Regular cardiac myocyte (primary cell): ENCODE measurements around the gene C16orf87. TPM values are rescaled to one million over a fixed set of nuclear protein-coding genes. Genes with fewer than 3 reads are reported as not detected.

ENCODE experiments used
- total RNA-seq: library from RNA; depleted of rRNA; stranded (reverse); fragments of >200 nt; gene quantifications from 2 replicates; pipeline ENCODE4 v1.2.3, GENCODE V29; 2014

The C16orf87 gene, protein sequence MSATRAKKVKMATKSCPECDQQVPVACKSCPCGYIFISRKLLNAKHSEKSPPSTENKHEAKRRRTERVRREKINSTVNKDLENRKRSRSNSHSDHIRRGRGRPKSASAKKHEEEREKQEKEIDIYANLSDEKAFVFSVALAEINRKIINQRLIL
- 12.3 and 13.0 TPM in 2 replicates for total RNA-seq

DNA sequence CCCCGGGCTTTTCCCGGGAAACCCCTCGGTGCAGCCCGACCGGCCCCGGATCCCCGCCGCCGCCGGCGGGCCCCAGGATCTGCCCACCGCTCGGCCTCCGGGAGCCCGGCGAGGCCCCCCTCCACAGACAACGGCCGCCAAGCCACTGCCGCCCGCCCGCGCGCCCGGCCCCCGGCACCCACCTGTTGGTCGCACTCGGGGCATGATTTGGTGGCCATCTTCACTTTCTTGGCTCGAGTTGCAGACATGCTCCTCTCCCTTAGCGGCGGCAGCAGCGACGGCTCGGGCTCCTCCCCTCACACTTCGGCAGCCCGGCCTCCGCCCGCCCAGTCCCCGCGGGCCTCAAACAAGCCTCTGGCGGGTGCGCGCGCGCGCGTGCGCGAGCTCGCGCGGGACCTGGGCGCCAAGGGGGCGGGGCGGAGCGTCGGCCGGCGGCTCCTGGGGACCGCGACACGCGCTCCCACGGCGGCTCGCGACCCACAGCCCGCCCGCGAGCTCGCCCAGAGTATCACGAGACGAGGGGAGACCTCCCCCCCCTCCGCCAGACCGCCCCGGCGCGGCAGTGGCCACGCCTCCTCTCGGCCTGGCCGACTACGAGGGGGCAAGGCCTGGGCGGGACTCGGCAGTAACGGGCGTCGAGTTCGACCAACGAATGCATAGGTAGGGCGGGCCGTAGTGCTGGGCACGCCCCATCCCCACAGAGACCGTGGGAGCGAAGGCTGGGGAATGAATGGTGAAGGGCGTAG, at the start of gene C16orf87:
Gene C16orf87 (minus strand): TSS at position 279 of the 746 bp plus-strand sequence. CDS start 31 bp downstream, at position 248.

DNA sequence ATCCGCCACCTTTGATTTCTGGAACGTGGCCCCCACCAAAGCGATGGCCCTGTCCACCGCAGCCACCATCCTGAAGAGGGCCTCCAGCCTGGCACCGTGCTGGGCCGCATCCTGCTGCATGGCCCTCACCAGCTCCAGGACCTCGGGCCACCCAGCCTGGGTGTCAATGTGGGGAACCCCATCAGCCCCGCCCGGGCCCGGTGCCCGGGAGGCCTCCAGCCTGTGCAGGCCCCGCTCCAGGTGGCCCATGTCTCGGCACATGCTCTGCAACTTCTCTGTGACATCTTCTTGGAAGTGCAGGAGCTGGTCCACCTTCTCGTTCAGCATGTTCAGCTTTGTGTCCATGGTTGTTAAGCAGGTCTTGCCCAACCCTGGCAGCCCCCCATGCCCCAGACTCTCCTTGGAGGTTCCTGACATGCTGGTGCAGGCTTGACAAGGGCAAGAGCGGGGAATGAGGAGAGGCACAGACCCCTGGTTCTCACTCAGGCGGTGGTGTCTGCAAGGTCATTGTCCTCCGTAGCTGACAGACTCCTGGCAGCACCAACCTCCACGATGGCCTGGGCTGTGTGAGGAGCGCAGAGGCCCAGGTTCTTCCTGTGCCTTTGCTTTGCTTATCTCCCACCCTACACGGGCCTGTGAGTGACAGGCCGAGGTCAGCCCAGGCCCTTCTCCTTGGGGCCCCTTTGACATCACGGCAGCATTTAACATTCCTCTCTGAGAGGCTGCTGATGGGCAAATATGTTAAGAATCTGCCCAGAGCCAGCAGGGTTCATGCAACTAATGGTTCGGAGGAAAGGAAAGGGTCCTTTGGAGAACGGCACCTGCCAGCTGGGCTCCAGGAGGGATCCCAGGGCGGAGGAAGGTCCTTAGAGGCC, 83.0 kb downstream of the C16orf87 start, which contains the start of gene MYLK3:
Gene MYLK3 (minus strand): TSS at position 568 of the 875 bp plus-strand sequence. CDS start 151 bp downstream, at position 417.

Other genes starting within 250 kb of the C16orf87 start
- 5.6 and 77.5 TPM in 2 replicates for gene SHCBP1, start 209.8 kb downstream of the C16orf87 start, total RNA-seq
- 144 and 158 TPM in 2 replicates for gene VPS35, start 142.0 kb downstream of the C16orf87 start, total RNA-seq
- 3.4 and 20.7 TPM in 2 replicates for gene ORC6, start 141.5 kb downstream of the C16orf87 start, total RNA-seq
- gene MYLK3, start 82.8 kb downstream of the C16orf87 start, total RNA-seq: 0.19 and 0.56 TPM in 2 replicates
- gene GPT2, start 53.2 kb upstream of the C16orf87 start, total RNA-seq: 17.2 and 17.4 TPM in 2 replicates
- gene DNAJA2, start 142.5 kb upstream of the C16orf87 start, total RNA-seq: 83.2 and 98.9 TPM in 2 replicates